ENCODE data around the gene SERPINA4.
"Not testable (repeated sequence)": the region's sequence is repeated elsewhere in the genome, so short reads cannot be mapped to it uniquely, and the experiment has no call there.

The SERPINA4 gene

GRCh38 chr14:94592457-94592856 is 31.2 kb downstream of the SERPINA4 start:
- no peak for DNase-seq (ENCODE audit: low read depth)

GRCh38 chr14:94593376-94593748 is 32.1 kb downstream of the SERPINA4 start:
- no peak for DNase-seq (ENCODE audit: low read depth)

- no peak for DNase-seq (ENCODE audit: low read depth)
These were observed 32.6 kb downstream of the SERPINA4 start for GRCh38 chr14:94593749-94594431.

- DNase-seq (ENCODE audit: low read depth) = no peak
These were observed 33.2 kb downstream of the SERPINA4 start for GRCh38 chr14:94594441-94594840.

GRCh38 chr14:94595912-94596311 is 34.7 kb downstream of the SERPINA4 start:
- no peak for DNase-seq (ENCODE audit: low read depth)

- no peak for DNase-seq (ENCODE audit: low read depth)
These were observed 35.1 kb downstream of the SERPINA4 start for GRCh38 chr14:94596361-94596760.

- DNase-seq (ENCODE audit: low read depth) = no peak
These were observed 36.5 kb downstream of the SERPINA4 start for GRCh38 chr14:94597788-94598187.

GRCh38 chr14:94598506-94598815 is 37.2 kb downstream of the SERPINA4 start:
- DNase-seq (ENCODE audit: low read depth) = no peak

- peak; percentile 94 for DNase-seq (ENCODE audit: low read depth)
These were observed 37.8 kb downstream of the SERPINA4 start for GRCh38 chr14:94598816-94599655.

GRCh38 chr14:94599656-94600004 is 38.4 kb downstream of the SERPINA4 start:
- no peak for DNase-seq (ENCODE audit: low read depth)

GRCh38 chr14:94600148-94600545 is 38.9 kb downstream of the SERPINA4 start:
- no peak for DNase-seq (ENCODE audit: low read depth)

- peak; percentile 95 for DNase-seq (ENCODE audit: low read depth)
These were observed 40.7 kb downstream of the SERPINA4 start for GRCh38 chr14:94601884-94602391.

- DNase-seq (ENCODE audit: low read depth) = no peak
These were observed 41.5 kb downstream of the SERPINA4 start for GRCh38 chr14:94602722-94603121.

GRCh38 chr14:94605361-94605760 is 44.1 kb downstream of the SERPINA4 start:
- DNase-seq (ENCODE audit: low read depth) = no peak

- not testable (repeated sequence) for DNase-seq (ENCODE audit: low read depth)
These were observed 47.7 kb downstream of the SERPINA4 start for GRCh38 chr14:94608966-94609365.

- DNase-seq (ENCODE audit: low read depth) = no peak
These were observed 49.9 kb downstream of the SERPINA4 start for GRCh38 chr14:94611179-94611578.

- no peak for DNase-seq (ENCODE audit: low read depth)
These were observed 50.9 kb downstream of the SERPINA4 start, which contains the start of gene SERPINA3 for GRCh38 chr14:94612174-94612573. TSS of gene SERPINA3 (plus strand) at chr14:94612391. CDS start at chr14:94614442, 2,051 bp downstream.

GRCh38 chr14:94612580-94613554 is 51.6 kb downstream of the SERPINA4 start:
- DNase-seq (ENCODE audit: low read depth) = no peak

- no peak for DNase-seq (ENCODE audit: low read depth)
These were observed 52.7 kb downstream of the SERPINA4 start for GRCh38 chr14:94613720-94614644.

- DNase-seq (ENCODE audit: low read depth) = no peak
These were observed 53.6 kb downstream of the SERPINA4 start for GRCh38 chr14:94614802-94615201.

GRCh38 chr14:94615254-94615653 is 54.0 kb downstream of the SERPINA4 start:
- DNase-seq (ENCODE audit: low read depth) = no peak

Measured in stromal cell of bone marrow (primary cell).